Glutamatergic neuron (in vitro differentiated cells): ENCODE measurements around the gene MALAT1. TPM values are rescaled to one million over a fixed set of nuclear protein-coding genes. Genes with fewer than 3 reads are reported as not detected.
A peak's percentile ranks its signal among the peaks of the same experiment; 100 is the strongest.

Experiments used
- DNase-seq: peaks from one replicate; pipeline ENCODE4 v3.0.0; 2022
- H3K27ac Mint-ChIP-seq: one replicate; pipeline ENCODE4 v1.8.0; 2020; ENCODE audit warnings: mild to moderate bottlenecking, mixed read lengths, inconsistent platforms; ENCODE audit not compliant: unreplicated experiment
- H3K27me3 Mint-ChIP-seq: one replicate; pipeline ENCODE4 v1.8.0; 2020; ENCODE audit warnings: mild to moderate bottlenecking, moderate library complexity, mixed read lengths, inconsistent platforms; ENCODE audit not compliant: unreplicated experiment
- H3K36me3 Mint-ChIP-seq: one replicate; pipeline ENCODE4 v1.8.0; 2020; ENCODE audit warnings: mild to moderate bottlenecking, mixed read lengths, inconsistent platforms; ENCODE audit not compliant: unreplicated experiment
- H3K4me1 Mint-ChIP-seq: one replicate; pipeline ENCODE4 v1.8.0; 2020; ENCODE audit warnings: mild to moderate bottlenecking, low read depth, mixed read lengths, inconsistent platforms; ENCODE audit not compliant: unreplicated experiment
- H3K4me3 Mint-ChIP-seq: one replicate; pipeline ENCODE4 v1.8.0; 2020; ENCODE audit warnings: mild to moderate bottlenecking, mixed read lengths, inconsistent platforms; ENCODE audit not compliant: unreplicated experiment
- H3K9me3 Mint-ChIP-seq: one replicate; pipeline ENCODE4 v1.8.0; 2020; ENCODE audit warnings: mild to moderate bottlenecking, moderate library complexity, mixed read lengths, inconsistent platforms; ENCODE audit not compliant: unreplicated experiment
- total RNA-seq: library from RNA; stranded (reverse); fragmentation: NEBNext Ultra II Directional; extraction: Animal tissue kit (Norgen Biotek cat#: 25700); gene quantifications from one replicate; pipeline ENCODE4 v1.2.1, GENCODE V29; 2021; ENCODE audit not compliant: unreplicated experiment
- TF ChIP-seq, protein P1 (sequence below): fragments of 200-600 bp; sonication (generic); IDR thresholded peaks from one replicate; pipeline ENCODE4 v1.5.0; 2021; ENCODE audit not compliant: partially characterized antibody, unreplicated experiment

Gene MALAT1
- total RNA-seq, 1 donor from 2014 or later, result 18,218 TPM

DNA sequence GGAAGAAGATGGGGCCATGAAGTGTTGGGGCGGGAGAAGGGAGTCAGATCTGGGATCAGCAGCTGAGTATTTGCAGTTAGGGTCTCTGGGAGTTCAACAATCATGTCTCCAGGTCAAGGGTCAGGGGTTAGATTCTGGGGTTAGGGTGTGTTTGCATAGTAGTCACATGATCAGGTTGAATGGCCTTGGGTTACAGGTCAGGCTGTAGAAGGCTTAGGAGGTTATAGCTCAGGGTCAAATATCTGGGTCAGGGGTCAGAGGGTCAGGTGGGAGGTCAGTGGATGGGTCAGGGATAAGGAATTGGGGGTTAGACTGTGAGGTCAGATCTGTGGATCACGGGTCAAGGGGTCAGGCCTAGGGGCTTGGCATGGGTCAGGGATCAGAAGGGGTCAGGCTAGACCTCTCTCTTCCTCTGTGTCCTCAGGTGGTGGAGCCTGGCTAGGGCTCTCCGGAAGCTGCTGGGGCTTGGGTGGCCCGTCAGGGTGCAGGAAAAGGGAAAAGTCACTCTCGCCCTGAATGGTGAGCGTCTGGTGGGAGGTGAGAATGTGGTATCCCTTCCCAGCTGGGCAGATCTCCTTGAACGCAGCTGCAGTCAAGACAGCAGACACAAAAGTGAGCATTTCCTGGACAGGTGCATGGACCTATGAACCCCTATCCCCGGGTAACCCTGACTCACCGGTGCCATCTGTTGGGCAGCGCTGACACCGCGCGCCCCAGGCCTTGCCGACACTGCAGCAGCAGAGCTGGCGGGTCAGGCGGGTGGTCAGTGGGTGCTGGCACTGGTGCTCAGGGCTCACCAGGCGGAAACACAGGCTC is 52.9 kb downstream of the MALAT1 start:
- TF ChIP-seq, protein P1, sequence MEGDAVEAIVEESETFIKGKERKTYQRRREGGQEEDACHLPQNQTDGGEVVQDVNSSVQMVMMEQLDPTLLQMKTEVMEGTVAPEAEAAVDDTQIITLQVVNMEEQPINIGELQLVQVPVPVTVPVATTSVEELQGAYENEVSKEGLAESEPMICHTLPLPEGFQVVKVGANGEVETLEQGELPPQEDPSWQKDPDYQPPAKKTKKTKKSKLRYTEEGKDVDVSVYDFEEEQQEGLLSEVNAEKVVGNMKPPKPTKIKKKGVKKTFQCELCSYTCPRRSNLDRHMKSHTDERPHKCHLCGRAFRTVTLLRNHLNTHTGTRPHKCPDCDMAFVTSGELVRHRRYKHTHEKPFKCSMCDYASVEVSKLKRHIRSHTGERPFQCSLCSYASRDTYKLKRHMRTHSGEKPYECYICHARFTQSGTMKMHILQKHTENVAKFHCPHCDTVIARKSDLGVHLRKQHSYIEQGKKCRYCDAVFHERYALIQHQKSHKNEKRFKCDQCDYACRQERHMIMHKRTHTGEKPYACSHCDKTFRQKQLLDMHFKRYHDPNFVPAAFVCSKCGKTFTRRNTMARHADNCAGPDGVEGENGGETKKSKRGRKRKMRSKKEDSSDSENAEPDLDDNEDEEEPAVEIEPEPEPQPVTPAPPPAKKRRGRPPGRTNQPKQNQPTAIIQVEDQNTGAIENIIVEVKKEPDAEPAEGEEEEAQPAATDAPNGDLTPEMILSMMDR, result no peak
- Mint-ChIP-seq H3K27me3 (peaks cover 30% of the 10 kb centered on the region), H3K9me3 (peaks cover 17% of the 10 kb centered on the region), H3K4me1 (peaks cover 14% of the 10 kb centered on the region), H3K4me3 (no peak overlapping the region), H3K36me3 (no peaks in the 10 kb centered on the region), H3K27ac (no peak overlapping the region)
- peak; percentile 58 for DNase-seq

DNA sequence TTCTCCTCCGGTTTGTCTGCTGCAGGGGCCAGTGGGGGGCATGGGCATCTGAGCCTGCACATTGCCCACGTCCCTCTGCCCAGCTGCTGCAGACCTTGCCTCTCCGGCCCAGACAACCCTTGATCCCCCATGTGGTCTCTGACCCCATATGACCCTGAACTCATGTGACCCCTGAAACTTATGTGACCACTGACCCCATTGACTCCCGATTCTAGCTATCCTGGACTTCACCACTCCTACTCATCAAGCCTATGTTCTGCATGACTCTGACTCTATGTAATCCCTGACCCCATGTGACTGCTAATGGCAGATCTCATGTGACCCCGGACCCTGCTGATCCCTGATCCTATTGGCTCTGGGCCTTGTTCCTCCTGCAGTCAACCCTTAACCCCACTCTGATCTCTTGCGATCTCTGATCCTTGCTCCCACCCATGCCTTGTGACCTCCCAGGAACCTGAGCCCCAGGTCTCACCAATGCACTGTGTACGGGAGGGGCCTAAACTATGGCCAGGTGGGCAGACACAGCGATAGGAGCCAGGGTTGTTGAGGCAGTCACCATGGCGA is 53.6 kb downstream of the MALAT1 start:
- Mint-ChIP-seq H3K27me3 (peaks cover 34% of the 10 kb centered on the region), H3K36me3 (no peaks in the 10 kb centered on the region), H3K27ac (no peak overlapping the region)

GRCh38 chr11:65553301-65554001 is 54.6 kb downstream of the MALAT1 start:
- H3K27ac Mint-ChIP-seq, result no peak overlapping the region
- no peaks in the 10 kb centered on the region for H3K36me3 Mint-ChIP-seq
- H3K4me3 Mint-ChIP-seq, result no peak overlapping the region
- H3K4me1 Mint-ChIP-seq, result peaks cover 14% of the 10 kb centered on the region
- TF ChIP-seq, protein P1, result no peak
- DNase-seq, result peak; percentile 45
- peaks cover 15% of the 10 kb centered on the region for H3K9me3 Mint-ChIP-seq
- peaks cover 29% of the 10 kb centered on the region for H3K27me3 Mint-ChIP-seq

More for the DNA sequence above, 53.6 kb downstream of the MALAT1 start:
- TF ChIP-seq, protein P1, result no peak
- DNase-seq, result no peak
- Mint-ChIP-seq H3K4me3 (peak overlapping the region; percentile 13), H3K9me3 (peaks cover 17% of the 10 kb centered on the region), H3K4me1 (peaks cover 14% of the 10 kb centered on the region)

GRCh38 chr11:65554057-65554818 is 55.4 kb downstream of the MALAT1 start:
- peaks cover 15% of the 10 kb centered on the region for H3K9me3 Mint-ChIP-seq
- peak overlapping the region; percentile 36 for H3K4me3 Mint-ChIP-seq
- no peak for DNase-seq
- TF ChIP-seq, protein P1, result no peak
- H3K36me3 Mint-ChIP-seq, result no peaks in the 10 kb centered on the region
- peaks cover 21% of the 10 kb centered on the region for H3K27me3 Mint-ChIP-seq
- no peak overlapping the region for H3K27ac Mint-ChIP-seq
- H3K4me1 Mint-ChIP-seq, result peaks cover 14% of the 10 kb centered on the region
